Upper lobe of right lung (tissue), 1 donor: ENCODE results near the gene COL1A1. TPM values are rescaled to one million over a fixed set of nuclear protein-coding genes. Genes with fewer than 3 reads are reported as not detected.

Experiments
- ATAC-seq: fragments of 200-7000 bp; cut with Tn5 transposase; one replicate; pipeline ENCODE4 v1.9.1; 2020; ENCODE audit warnings: mild to moderate bottlenecking, moderate library complexity
- DNase-seq: peaks from one replicate; pipeline ENCODE4 v3.0.0-alpha.2; 2020
- H3K27ac ChIP-seq: fragments of 200-600 bp; one replicate; pipeline ENCODE4 v1.8.0; 2022
- H3K27me3 ChIP-seq: fragments of 200-600 bp; one replicate; pipeline ENCODE4 v1.8.0; 2022; ENCODE audit warnings: mild to moderate bottlenecking
- H3K36me3 ChIP-seq: fragments of 200-600 bp; one replicate; pipeline ENCODE4 v1.8.0; 2022
- H3K4me1 ChIP-seq: fragments of 200-600 bp; one replicate; pipeline ENCODE4 v1.8.0; 2022
- H3K4me3 ChIP-seq: fragments of 200-600 bp; one replicate; pipeline ENCODE4 v1.8.0; 2022; ENCODE audit warnings: mild to moderate bottlenecking
- H3K9me3 ChIP-seq: fragments of 200-600 bp; one replicate; pipeline ENCODE4 v1.8.0; 2022
- intact Hi-C: fragments of 100-400 bp; cut with DNase I; formaldehyde crosslinking; loops from one replicate; pipeline ENCODE4 v1.11.0; 2022
- total RNA-seq: library from RNA; stranded (reverse); fragmentation: NEBNext Ultra II Directional; extraction: Animal tissue kit (Norgen Biotek cat#: 25700); gene quantifications from one replicate; pipeline ENCODE4 v1.2.1, GENCODE V29; 2021
- TF ChIP-seq, protein P1 (sequence below): fragments of 200-600 bp; IDR thresholded peaks from one replicate; pipeline ENCODE4 v1.8.0; 2022; ENCODE audit warnings: antibody characterized with exemption
- donor health status: DM: no; HTN: yes; CAD: no; lungs with severe emphysema.

The COL1A1 gene
- total RNA-seq, 1 donor from 2014 or later: 154 TPM

DNA sequence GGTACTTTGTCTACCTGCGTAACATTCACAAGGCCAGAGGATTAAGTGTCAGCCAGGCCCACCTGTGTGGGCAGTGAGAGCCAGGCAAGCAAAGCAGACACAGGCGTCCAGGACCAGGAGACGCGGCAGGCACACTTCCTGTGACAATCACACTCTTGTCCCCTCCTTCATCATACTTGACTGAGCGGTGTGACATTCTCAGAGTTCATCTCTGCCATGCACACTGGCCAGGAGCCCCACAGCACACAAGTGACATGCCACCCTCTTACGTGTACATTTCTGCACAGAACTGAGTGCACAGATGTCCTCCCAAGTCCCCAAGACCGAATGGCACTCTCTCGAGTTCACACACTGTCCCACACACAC lies 59.7 kb downstream of the COL1A1 start:
- Histone ChIP-seq H3K36me3 (peaks cover 84% of the 10 kb centered on the region), H3K4me1 (peaks cover 39% of the 10 kb centered on the region), H3K9me3 (no peaks in the 10 kb centered on the region), H3K4me3 (no peak overlapping the region), H3K27me3 (no peaks in the 10 kb centered on the region), H3K27ac (peak overlapping the region; percentile 71)
- no peak for DNase-seq
- TF ChIP-seq, protein P1, sequence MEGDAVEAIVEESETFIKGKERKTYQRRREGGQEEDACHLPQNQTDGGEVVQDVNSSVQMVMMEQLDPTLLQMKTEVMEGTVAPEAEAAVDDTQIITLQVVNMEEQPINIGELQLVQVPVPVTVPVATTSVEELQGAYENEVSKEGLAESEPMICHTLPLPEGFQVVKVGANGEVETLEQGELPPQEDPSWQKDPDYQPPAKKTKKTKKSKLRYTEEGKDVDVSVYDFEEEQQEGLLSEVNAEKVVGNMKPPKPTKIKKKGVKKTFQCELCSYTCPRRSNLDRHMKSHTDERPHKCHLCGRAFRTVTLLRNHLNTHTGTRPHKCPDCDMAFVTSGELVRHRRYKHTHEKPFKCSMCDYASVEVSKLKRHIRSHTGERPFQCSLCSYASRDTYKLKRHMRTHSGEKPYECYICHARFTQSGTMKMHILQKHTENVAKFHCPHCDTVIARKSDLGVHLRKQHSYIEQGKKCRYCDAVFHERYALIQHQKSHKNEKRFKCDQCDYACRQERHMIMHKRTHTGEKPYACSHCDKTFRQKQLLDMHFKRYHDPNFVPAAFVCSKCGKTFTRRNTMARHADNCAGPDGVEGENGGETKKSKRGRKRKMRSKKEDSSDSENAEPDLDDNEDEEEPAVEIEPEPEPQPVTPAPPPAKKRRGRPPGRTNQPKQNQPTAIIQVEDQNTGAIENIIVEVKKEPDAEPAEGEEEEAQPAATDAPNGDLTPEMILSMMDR: no peak
- intact Hi-C loops: no loop called here
- ATAC-seq: no peak

DNA sequence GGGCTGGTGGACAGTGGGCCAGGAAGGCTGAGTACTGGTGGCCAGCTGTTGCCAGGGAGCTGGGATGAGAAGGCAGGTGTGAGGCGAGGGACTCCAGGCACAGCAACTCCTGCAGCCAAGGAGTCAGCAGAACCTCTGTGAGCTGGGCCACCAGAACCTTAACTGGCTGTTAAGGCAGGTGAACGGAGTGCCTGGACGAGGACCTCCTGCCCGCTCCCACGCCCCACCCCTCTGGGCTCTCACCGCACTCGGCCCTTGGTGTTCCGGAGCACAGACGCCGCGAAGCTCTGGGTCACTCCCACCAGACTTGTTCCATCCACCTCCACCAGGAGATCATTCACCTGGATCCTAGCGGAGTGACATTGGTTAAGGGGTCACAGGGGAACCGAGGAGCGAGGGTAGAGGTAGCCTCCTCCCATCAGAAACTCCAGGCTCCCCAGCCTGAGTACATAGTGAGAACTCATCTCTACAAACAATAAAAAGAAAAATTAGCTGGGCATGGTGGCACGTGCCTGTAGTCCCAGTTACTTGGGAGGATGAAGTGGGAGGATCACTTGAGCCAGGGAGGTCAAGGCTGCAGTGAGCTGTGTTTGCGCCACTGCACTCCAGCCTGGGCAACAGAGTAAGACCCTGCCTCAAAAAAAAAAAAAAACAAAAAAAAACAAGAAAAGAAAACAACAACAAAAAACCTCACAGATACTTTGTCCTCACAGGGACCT lies 60.2 kb downstream of the COL1A1 start:
- no peak overlapping the region for H3K4me3 ChIP-seq
- peaks cover 33% of the 10 kb centered on the region for H3K4me1 ChIP-seq
- TF ChIP-seq, protein P1: no peak
- DNase-seq (no peak), ATAC-seq (no peak)
- no peaks in the 10 kb centered on the region for H3K9me3 ChIP-seq
- intact Hi-C loops: no loop called here
- H3K36me3 ChIP-seq: peaks cover 89% of the 10 kb centered on the region
- H3K27me3 ChIP-seq: no peaks in the 10 kb centered on the region
- peak overlapping the region; percentile 71 for H3K27ac ChIP-seq

DNA sequence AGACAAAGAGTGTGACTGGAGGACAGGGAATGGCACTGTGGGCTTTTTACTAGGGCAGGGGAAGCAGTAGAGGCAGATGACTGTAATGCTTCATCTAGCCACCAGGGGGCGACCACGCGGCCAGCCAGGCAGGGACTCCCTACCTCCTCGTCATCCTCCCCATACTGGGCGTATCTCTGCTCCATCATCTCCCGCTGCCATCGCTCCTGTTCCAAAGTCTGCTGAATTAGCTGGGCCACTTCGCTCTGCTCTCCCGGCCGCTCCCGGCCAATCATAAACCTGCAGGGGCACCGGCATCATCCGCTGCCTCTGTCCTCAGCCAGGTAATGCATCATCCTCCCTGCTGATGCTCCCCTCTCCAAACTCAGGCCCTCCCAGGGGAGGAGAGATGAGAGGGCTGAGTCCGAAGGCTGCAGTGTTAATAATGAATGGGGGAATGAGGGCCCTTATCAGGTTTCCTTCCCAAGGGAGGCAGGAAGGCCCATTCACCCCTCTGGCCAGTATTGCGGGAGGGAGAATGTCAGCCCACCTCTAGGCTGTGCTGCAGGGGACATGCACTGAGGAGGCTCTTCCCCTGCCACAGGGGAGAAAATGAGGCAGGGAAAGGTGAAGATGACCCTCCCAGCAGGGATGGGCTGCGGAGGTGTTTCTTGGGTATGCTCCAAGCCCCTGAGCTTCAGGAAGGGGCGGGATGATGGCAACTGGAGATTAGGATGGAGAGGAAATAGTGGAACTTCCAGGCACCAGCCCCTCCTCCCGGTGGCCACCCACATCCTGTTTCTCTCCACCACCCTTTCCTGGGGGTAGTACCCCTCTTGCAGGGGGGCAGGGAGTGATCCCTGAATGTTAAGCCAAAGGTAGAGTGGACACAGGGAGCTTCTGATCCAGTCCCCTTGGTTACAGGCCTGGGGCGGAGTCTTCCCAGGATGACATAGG lies 61.2 kb downstream of the COL1A1 start:
- intact Hi-C loops: no loop called here
- Histone ChIP-seq H3K4me3 (no peak overlapping the region), H3K4me1 (peaks cover 27% of the 10 kb centered on the region)

DNA sequence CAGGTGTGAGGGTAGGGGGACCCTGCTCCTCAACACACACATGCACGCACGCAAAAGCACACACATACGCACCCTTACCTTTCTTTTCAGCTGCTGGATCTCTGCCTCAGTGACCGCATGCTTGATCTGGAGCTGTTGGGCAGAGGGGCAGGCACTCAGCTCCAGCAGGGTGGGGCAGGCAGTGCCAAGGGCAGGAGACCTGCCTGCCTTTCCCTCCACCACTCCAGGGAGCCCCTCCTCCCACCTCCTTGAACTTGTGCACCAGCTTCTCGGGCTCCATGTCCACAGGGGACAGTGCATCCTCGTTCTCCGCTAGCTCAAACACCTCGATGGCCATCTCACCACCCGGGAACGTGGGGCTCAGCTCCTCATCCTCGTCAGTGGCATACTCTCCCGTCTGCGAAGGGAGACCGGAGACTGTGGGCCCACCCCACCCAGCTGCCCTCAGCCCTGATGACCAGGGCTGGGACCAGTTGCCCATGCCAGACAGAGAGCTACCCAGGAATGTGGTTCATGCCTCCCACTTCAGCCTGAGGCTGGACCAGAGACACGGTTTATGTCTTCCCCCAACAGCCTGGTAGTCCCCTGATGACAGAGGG lies 62.1 kb downstream of the COL1A1 start:
- no peak for ATAC-seq
- Histone ChIP-seq H3K27me3 (no peaks in the 10 kb centered on the region), H3K4me3 (no peak overlapping the region), H3K36me3 (peaks cover 97% of the 10 kb centered on the region), H3K9me3 (no peaks in the 10 kb centered on the region), H3K27ac (peak overlapping the region; percentile 71), H3K4me1 (peaks cover 27% of the 10 kb centered on the region)
- TF ChIP-seq, protein P1: no peak
- DNase-seq: no peak
- intact Hi-C loops: no loop called here

More for the DNA sequence above, 61.2 kb downstream of the COL1A1 start:
- Histone ChIP-seq H3K9me3 (no peaks in the 10 kb centered on the region), H3K27me3 (no peaks in the 10 kb centered on the region), H3K36me3 (peaks cover 97% of the 10 kb centered on the region), H3K27ac (peak overlapping the region; percentile 71)
- DNase-seq (peak; percentile 88), ATAC-seq (peak; percentile 91)
- TF ChIP-seq, protein P1: peak; percentile 97

DNA sequence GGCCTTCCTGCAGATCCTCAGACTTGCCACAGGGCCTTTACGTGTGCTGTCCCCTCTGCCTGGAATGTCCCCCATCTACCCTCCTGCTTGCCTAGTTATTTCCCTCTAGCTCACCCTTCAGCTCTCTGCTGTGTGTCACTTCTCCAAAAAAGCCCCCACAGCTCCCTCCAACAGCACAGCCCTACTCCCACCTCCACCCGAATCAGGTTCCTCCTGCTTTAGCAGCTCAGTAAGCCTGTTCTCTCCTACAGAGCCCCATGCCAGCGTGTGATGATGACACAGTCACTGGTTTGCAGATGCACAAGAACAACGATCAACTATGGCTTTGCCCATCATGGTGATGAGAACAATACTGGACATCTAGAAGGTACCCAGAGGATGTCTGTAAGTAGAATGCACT lies 64.4 kb downstream of the COL1A1 start:
- no peak overlapping the region for H3K27ac ChIP-seq
- no peaks in the 10 kb centered on the region for H3K9me3 ChIP-seq
- H3K27me3 ChIP-seq: no peaks in the 10 kb centered on the region
- ATAC-seq (no peak), DNase-seq (no peak)
- intact Hi-C loops: no loop called here
- no peak overlapping the region for H3K4me3 ChIP-seq
- peaks cover 14% of the 10 kb centered on the region for H3K4me1 ChIP-seq
- peaks cover 75% of the 10 kb centered on the region for H3K36me3 ChIP-seq
- TF ChIP-seq, protein P1: no peak
